Measurements from ENCODE around the gene KRTAP10-2. TPM values are rescaled to one million over a fixed set of nuclear protein-coding genes. Genes with fewer than 3 reads are reported as not detected.

The KRTAP10-2 gene
- polyA plus RNA-seq, 1 donor (not counting 4 experiments of a cell fraction or from before 2014, with no cell fraction given), result not detected

DNA sequence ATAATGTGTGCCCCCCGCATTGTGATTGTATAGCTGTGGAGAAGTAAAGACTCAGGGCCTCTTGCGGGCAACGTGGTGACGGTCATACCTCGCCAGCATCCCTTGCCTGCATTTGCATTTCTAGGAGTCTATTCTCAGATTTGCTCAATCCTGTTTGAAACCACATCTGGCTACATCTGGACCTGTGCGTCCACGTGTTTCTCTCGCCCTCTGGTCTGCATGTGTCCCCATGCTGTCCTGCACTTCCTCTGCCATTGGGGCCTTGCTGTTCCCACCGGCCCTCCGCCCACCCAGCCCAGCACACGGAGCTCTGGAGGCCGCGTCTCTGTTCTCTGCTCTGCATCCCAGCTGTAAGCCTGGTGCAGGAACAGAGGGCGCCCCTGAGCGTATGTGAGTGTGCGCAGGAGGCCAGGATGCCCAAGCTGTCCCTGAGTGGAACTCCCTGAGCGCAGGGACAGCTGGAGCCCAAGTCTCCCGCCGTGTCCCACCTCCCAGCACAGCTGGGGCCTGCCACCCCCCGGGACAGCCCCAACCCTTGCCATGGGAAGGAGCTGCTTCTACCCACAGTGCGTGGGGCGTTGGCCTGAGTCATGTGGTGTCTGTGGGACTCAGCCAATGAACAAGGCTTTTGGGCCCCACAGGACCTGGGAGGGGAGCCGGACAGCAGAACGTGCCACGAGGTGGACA is 1.6 kb downstream of the KRTAP10-2 start:
- Histone ChIP-seq H3K4me2 (ENCODE audit: control insufficient read depth, extremely low read depth, insufficient read depth, low read depth, low read length) (peak overlapping the region; percentile 52), H3K4me3 (ENCODE audit: control insufficient read depth in 2 of 3, extremely low read depth in 1 of 3, insufficient read depth in 2 of 3, low read depth in 1 of 3, low read length in 3 of 3) (no peak overlapping the region), H3K36me3 (ENCODE audit: control insufficient read depth in 2 of 2, extremely low read depth in 1 of 2, insufficient read depth in 2 of 2, low read length in 2 of 2) (no peaks in the 10 kb centered on the region), H3K79me2 (ENCODE audit: control insufficient read depth, insufficient read depth, low read length) (no peaks in the 10 kb centered on the region), H3K9me1 (ENCODE audit: control insufficient read depth, extremely low read depth, insufficient read depth, low read length) (no peaks in the 10 kb centered on the region), H2AFZ (ENCODE audit: control insufficient read depth, low read length) (peak overlapping the region; percentile 29), H3K27me3 (ENCODE audit: control insufficient read depth, extremely low read depth, insufficient read depth, low read length) (peaks cover 4% of the 10 kb centered on the region), H4K20me1 (ENCODE audit: control insufficient read depth, extremely low read depth, insufficient read depth, low read length) (no peaks in the 10 kb centered on the region), H3K27ac (ENCODE audit: control insufficient read depth, insufficient read depth, low read length) (no peak overlapping the region), H3K9me3 (ENCODE audit: control insufficient read depth, low read depth, low read length) (no peaks in the 10 kb centered on the region), H3K4me1 (ENCODE audit: control insufficient read depth, extremely low read depth, insufficient read depth, low read length) (peaks cover 22% of the 10 kb centered on the region), H3K9ac (ENCODE audit: control insufficient read depth, extremely low read depth, insufficient read depth, low read length) (no peak overlapping the region)
- no peak for TF ChIP-seq EZH2 (IDR thresholded peaks at IDR 0.05; ENCODE audit: low read length)
- TF ChIP-seq, protein P1, sequence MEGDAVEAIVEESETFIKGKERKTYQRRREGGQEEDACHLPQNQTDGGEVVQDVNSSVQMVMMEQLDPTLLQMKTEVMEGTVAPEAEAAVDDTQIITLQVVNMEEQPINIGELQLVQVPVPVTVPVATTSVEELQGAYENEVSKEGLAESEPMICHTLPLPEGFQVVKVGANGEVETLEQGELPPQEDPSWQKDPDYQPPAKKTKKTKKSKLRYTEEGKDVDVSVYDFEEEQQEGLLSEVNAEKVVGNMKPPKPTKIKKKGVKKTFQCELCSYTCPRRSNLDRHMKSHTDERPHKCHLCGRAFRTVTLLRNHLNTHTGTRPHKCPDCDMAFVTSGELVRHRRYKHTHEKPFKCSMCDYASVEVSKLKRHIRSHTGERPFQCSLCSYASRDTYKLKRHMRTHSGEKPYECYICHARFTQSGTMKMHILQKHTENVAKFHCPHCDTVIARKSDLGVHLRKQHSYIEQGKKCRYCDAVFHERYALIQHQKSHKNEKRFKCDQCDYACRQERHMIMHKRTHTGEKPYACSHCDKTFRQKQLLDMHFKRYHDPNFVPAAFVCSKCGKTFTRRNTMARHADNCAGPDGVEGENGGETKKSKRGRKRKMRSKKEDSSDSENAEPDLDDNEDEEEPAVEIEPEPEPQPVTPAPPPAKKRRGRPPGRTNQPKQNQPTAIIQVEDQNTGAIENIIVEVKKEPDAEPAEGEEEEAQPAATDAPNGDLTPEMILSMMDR (optimal IDR thresholded peaks at IDR 0.05 in 1 of 3, IDR thresholded peaks at IDR 0.05 in 1 of 3, conservative IDR thresholded peaks at IDR 0.05 in 1 of 3; ENCODE audit: extremely low read depth in 1 of 3, insufficient read depth in 2 of 3, low read length in 3 of 3), result peak in 1 of 3 experiments; percentile 47
- DNase-seq (ENCODE audit: low read depth, low spot score) (no peak), FAIRE-seq (peak; percentile 32)
- dilution Hi-C loops (cut with MboI; ENCODE audit: extremely low pct_ligation_motif_present, low sequenced_read_pairs), result no loop called here

DNA sequence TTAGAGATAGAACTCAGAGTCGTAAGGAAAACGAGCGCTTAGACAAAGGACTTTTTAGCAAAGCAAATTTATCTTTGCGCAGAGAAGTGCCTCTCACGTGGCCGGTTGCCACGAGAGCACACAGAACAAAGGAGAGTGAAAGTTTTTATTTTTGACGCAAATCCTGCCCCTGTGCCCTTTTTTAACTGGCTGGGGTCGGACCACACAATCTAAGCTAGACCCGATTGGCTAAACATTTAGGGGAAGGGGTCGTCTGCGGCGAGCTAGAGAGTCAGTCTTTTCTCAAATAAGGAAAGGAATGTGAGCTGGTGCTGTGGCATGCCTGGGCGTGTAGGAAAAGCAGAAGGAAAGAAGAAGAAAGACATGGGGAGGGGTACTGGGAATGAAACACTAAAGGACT is 2.4 kb downstream of the KRTAP10-2 start:
- peaks cover 22% of the 10 kb centered on the region for H3K4me1 ChIP-seq (ENCODE audit: control insufficient read depth, extremely low read depth, insufficient read depth, low read length)
- H3K9me1 ChIP-seq (ENCODE audit: control insufficient read depth, extremely low read depth, insufficient read depth, low read length), result no peaks in the 10 kb centered on the region
- peak overlapping the region in 1 of 3 experiments; percentile 37 for H3K4me3 ChIP-seq (ENCODE audit: control insufficient read depth in 2 of 3, extremely low read depth in 1 of 3, insufficient read depth in 2 of 3, low read depth in 1 of 3, low read length in 3 of 3)
- peaks cover 4% of the 10 kb centered on the region for H3K27me3 ChIP-seq (ENCODE audit: control insufficient read depth, extremely low read depth, insufficient read depth, low read length)
- FAIRE-seq (peak; percentile 80), DNase-seq (ENCODE audit: low read depth, low spot score) (no peak)
- peak overlapping the region; percentile 11 for H2AFZ ChIP-seq (ENCODE audit: control insufficient read depth, low read length)
- TF ChIP-seq, protein P1 (optimal IDR thresholded peaks at IDR 0.05 in 1 of 3, IDR thresholded peaks at IDR 0.05 in 1 of 3, conservative IDR thresholded peaks at IDR 0.05 in 1 of 3; ENCODE audit: extremely low read depth in 1 of 3, insufficient read depth in 2 of 3, low read length in 3 of 3), result no peak
- no peak for TF ChIP-seq EZH2 (IDR thresholded peaks at IDR 0.05; ENCODE audit: low read length)
- H3K36me3 ChIP-seq (ENCODE audit: control insufficient read depth in 2 of 2, extremely low read depth in 1 of 2, insufficient read depth in 2 of 2, low read length in 2 of 2), result no peaks in the 10 kb centered on the region
- H3K9me3 ChIP-seq (ENCODE audit: control insufficient read depth, low read depth, low read length), result no peaks in the 10 kb centered on the region
- dilution Hi-C loops (cut with MboI; ENCODE audit: extremely low pct_ligation_motif_present, low sequenced_read_pairs), result no loop called here
- H3K4me2 ChIP-seq (ENCODE audit: control insufficient read depth, extremely low read depth, insufficient read depth, low read depth, low read length), result peak overlapping the region; percentile 52
- H3K79me2 ChIP-seq (ENCODE audit: control insufficient read depth, insufficient read depth, low read length), result no peaks in the 10 kb centered on the region
- H3K9ac ChIP-seq (ENCODE audit: control insufficient read depth, extremely low read depth, insufficient read depth, low read length), result no peak overlapping the region
- H4K20me1 ChIP-seq (ENCODE audit: control insufficient read depth, extremely low read depth, insufficient read depth, low read length), result no peaks in the 10 kb centered on the region
- H3K27ac ChIP-seq (ENCODE audit: control insufficient read depth, insufficient read depth, low read length), result no peak overlapping the region
